Measurements from ENCODE around the gene DDHD1. TPM values are rescaled to one million over a fixed set of nuclear protein-coding genes. Genes with fewer than 3 reads are reported as not detected.
A peak's percentile ranks its signal among the peaks of the same experiment; 100 is the strongest.

The DDHD1 gene
- total RNA-seq, result 10 to 100 TPM in 3 of 4 donors, 1 to 10 TPM in 1; 9.7 to 19.4 (median 14.6) TPM

- 1 to 2% methylated on average over 43 to 71 of the region's 93 CpGs for WGBS, 2 donors
- peak; percentile 51 to 93 for DNase-seq (ENCODE audit: low spot score in 2 of 2)
- intact Hi-C loops (cut with DNase I; ENCODE audit: low total_unique reads), result no loop called here
- peak within 1 kb of the TSS; percentile 86 for H3K4me3 ChIP-seq (ENCODE audit: low read depth, poor library complexity, severe bottlenecking)
- TF ChIP-seq POLR2A (IDR thresholded peaks at IDR 0.05), result no peak
- TF ChIP-seq CTCF (IDR thresholded peaks at IDR 0.05), result no peak
These were observed at the start of gene DDHD1 for GRCh38 chr14:53152887-53153701. Gene DDHD1 (minus strand): TSS chr14:53153323. CDS start chr14:53153098, 225 bp downstream.

GRCh38 chr14:53195949-53196348, 42.8 kb upstream of the DDHD1 start:
- no peak for DNase-seq (ENCODE audit: low spot score in 2 of 2)
- intact Hi-C loops (cut with DNase I; ENCODE audit: low total_unique reads), result no loop called here
- 90 to 91% methylated on average over 5 of the region's 5 CpGs for WGBS, 2 donors
- no peak overlapping the region for H3K4me3 ChIP-seq (ENCODE audit: low read depth, poor library complexity, severe bottlenecking)
- TF ChIP-seq CTCF (IDR thresholded peaks at IDR 0.05), result no peak
- no peak for TF ChIP-seq POLR2A (IDR thresholded peaks at IDR 0.05)

GRCh38 chr14:53193193-53193592, 40.1 kb upstream of the DDHD1 start:
- WGBS, 2 donors, result 81 to 83% methylated on average over 7 of the region's 7 CpGs
- intact Hi-C loops (cut with DNase I; ENCODE audit: low total_unique reads), result no loop called here
- no peak for DNase-seq (ENCODE audit: low spot score in 2 of 2)
- no peak overlapping the region for H3K4me3 ChIP-seq (ENCODE audit: low read depth, poor library complexity, severe bottlenecking)
- TF ChIP-seq POLR2A (IDR thresholded peaks at IDR 0.05) (no peak), CTCF (IDR thresholded peaks at IDR 0.05) (no peak)

GRCh38 chr14:53192052-53192760, 39.1 kb upstream of the DDHD1 start:
- TF ChIP-seq POLR2A (IDR thresholded peaks at IDR 0.05) (no peak), CTCF (IDR thresholded peaks at IDR 0.05) (no peak)
- DNase-seq (ENCODE audit: low spot score in 2 of 2), result no peak
- no peak overlapping the region for H3K4me3 ChIP-seq (ENCODE audit: low read depth, poor library complexity, severe bottlenecking)
- intact Hi-C loops (cut with DNase I; ENCODE audit: low total_unique reads), result no loop called here
- WGBS, 2 donors, result 20 to 35% methylated on average over 2 of the region's 2 CpGs

GRCh38 chr14:53190938-53191337, 37.8 kb upstream of the DDHD1 start:
- intact Hi-C loops (cut with DNase I; ENCODE audit: low total_unique reads), result no loop called here
- no peak overlapping the region for H3K4me3 ChIP-seq (ENCODE audit: low read depth, poor library complexity, severe bottlenecking)
- DNase-seq (ENCODE audit: low spot score in 2 of 2), result no peak
- no peak for TF ChIP-seq CTCF (IDR thresholded peaks at IDR 0.05)
- no peak for TF ChIP-seq POLR2A (IDR thresholded peaks at IDR 0.05)
- 81 to 90% methylated on average over 2 of the region's 2 CpGs for WGBS, 2 donors

All from lower leg skin (tissue), 4 donors.